Endothelial cell of umbilical vein (primary cell): Measurements from ENCODE around the gene SFXN4.

ENCODE experiments used
- CTCF ChIP-seq, 2 donors: IDR thresholded peaks; 1 replicate in 1 of 2; 2 replicates in 1 of 2; pipeline ENCODE4 v1.5.1; 2011; ENCODE audit warnings: low read length in 2 of 2, mild to moderate bottlenecking in 2 of 2, moderate library complexity in 2 of 2, control low read depth in 1 of 2, inconsistent platforms in 1 of 2, low read depth in 1 of 2; ENCODE audit not compliant: insufficient read depth in 1 of 2; ENCODE audit errors: extremely low read depth in 1 of 2
- EZH2 ChIP-seq: IDR thresholded peaks from 2 replicates; pipeline ENCODE4 v1.6.1; 2012; ENCODE audit warnings: borderline replicate concordance, low read depth, mild to moderate bottlenecking, moderate library complexity, low read length, inconsistent platforms; ENCODE audit not compliant: severe bottlenecking
- MAX ChIP-seq: IDR thresholded peaks from 2 replicates; pipeline ENCODE4 v1.6.1; 2011; ENCODE audit not compliant: insufficient read depth, insufficient read length
- POLR2A ChIP-seq: IDR thresholded peaks from 2 replicates; pipeline ENCODE4 v1.6.1; 2012; ENCODE audit warnings: low read depth, mild to moderate bottlenecking, control low read depth, low read length
- POLR2AphosphoS5 ChIP-seq: IDR thresholded peaks from 2 replicates; pipeline ENCODE4 v1.6.1; 2012; ENCODE audit warnings: low read depth, mild to moderate bottlenecking, control low read depth, low read length, moderate library complexity; ENCODE audit not compliant: insufficient read depth

GRCh38 chr10:119100434-119101238 lies 64.9 kb downstream of the SFXN4 start:
- peak; percentile 30 for TF ChIP-seq POLR2A
- TF ChIP-seq EZH2 = no peak
- TF ChIP-seq CTCF (IDR thresholded peaks at IDR 0.05; ENCODE audit: extremely low read depth in 1 of 2, insufficient read depth in 1 of 2, low read depth in 1 of 2, low read length in 2 of 2) = no peak
- TF ChIP-seq MAX = no peak
- no peak for TF ChIP-seq POLR2AphosphoS5
